OCI-LY3 (cell line): ENCODE results near the gene TEX14.

Experiments
- CTCF ChIP-seq: fragments of 200-600, 300-600 bp; sonication (generic); IDR thresholded peaks from 2 replicates; pipeline ENCODE4 v1.5.1; 2014; ENCODE audit warnings: antibody characterized with exemption, low read length, low read depth
- EZH2phosphoT487 ChIP-seq: fragments of 200-600 bp; shearing (Covaris generic); IDR thresholded peaks from 2 replicates; pipeline ENCODE4 v1.6.1; 2018; ENCODE audit warnings: antibody characterized with exemption, mixed run types, low read depth

GRCh38 chr17:58710948-58711552, 19.2 kb upstream of the TEX14 start:
- TF ChIP-seq CTCF, result peak; percentile 88
- no peak for TF ChIP-seq EZH2phosphoT487
